Measurements from ENCODE around the gene GPR161. TPM values are rescaled to one million over a fixed set of nuclear protein-coding genes. Genes with fewer than 3 reads are reported as not detected.

Gene GPR161
- total RNA-seq, 1 donor from 2014 or later = 16.3 TPM

DNA sequence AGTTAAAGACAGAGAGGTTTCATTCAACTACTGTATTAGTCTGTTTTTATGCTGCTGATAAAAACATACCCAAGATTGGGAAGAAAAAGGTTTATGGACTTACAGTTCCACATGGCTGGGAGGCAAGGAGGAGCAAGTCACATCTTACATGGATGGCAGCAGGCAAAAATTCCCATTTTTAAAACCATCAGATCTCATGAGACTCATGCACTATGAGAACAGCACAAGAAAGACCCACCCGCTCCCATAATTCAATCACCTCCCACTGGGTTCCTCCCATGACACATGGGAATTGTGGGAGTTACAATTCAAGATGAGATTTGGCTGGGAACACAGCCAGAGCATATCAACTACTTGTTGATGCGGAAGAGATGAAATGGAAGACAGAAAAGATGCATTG lies 9.2 kb downstream of the GPR161 start:
- no peak overlapping the region for H3K27ac ChIP-seq
- no peaks in the 10 kb centered on the region for H3K9me3 ChIP-seq
- TF ChIP-seq, protein P1, sequence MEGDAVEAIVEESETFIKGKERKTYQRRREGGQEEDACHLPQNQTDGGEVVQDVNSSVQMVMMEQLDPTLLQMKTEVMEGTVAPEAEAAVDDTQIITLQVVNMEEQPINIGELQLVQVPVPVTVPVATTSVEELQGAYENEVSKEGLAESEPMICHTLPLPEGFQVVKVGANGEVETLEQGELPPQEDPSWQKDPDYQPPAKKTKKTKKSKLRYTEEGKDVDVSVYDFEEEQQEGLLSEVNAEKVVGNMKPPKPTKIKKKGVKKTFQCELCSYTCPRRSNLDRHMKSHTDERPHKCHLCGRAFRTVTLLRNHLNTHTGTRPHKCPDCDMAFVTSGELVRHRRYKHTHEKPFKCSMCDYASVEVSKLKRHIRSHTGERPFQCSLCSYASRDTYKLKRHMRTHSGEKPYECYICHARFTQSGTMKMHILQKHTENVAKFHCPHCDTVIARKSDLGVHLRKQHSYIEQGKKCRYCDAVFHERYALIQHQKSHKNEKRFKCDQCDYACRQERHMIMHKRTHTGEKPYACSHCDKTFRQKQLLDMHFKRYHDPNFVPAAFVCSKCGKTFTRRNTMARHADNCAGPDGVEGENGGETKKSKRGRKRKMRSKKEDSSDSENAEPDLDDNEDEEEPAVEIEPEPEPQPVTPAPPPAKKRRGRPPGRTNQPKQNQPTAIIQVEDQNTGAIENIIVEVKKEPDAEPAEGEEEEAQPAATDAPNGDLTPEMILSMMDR (IDR thresholded peaks at IDR 0.05) = no peak
- H3K4me1 ChIP-seq = no peaks in the 10 kb centered on the region
- intact Hi-C loops (cut with DNase I) = no loop called here
- H3K4me3 ChIP-seq = no peak overlapping the region
- H3K36me3 ChIP-seq = no peaks in the 10 kb centered on the region
- no peak for DNase-seq (ENCODE audit: low spot score in 2 of 2)
- no peaks in the 10 kb centered on the region for H3K27me3 ChIP-seq

DNA sequence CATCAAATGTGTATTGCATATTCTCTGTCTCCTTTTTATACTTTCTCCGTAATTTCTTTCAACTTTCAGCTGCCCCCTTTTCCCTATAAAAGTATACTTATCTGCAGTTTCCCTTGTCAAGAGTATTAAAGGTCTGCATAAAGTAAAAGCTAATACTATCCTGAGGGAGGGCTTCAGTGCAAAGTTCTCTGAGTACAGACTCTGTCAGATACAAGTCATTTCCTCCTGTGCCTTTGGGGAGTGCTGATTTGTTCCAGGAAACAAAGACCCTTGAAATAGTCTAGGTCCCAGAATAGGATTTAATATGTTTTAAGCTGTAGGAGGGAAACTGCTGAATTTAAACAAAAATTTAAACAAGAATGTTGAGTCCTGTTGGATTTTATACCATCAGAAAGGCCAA lies 11.7 kb downstream of the GPR161 start:
- H3K36me3 ChIP-seq = no peaks in the 10 kb centered on the region
- DNase-seq (ENCODE audit: low spot score in 2 of 2) = no peak
- intact Hi-C loops (cut with DNase I) = no loop called here

DNA sequence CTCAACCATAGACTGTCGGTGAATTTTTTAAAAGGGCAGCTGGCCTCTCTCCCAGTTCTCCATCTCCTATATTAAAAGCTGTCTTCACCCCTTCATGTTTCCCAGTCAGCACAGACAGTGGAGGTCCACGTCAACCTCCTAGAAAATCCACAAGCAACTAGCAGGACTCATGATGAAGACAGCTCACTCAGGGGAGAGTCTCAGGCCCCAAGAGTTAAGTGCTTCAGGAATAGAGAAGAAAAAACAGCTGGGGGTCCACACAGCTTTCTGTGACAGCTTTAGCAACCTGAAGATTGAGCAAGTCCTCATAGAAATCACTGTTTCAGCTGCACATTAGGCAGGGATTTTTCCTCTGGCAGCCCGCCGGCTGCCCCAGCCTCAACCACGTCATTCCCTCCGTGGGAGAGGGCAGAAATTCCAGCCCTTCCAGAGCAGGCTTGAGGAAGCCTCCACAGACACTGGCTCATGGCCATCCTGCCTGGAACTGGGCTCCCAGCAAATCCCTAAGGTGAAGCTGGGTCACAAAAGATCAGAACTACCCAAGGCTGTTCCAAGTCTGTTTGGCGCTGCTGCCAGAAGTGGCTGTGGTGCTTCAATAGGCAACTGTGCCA lies 15.2 kb downstream of the GPR161 start:
- intact Hi-C loops (cut with DNase I) = loop anchor here (1.0 to 2.0 kb wide), 2 partner anchors 15 to 36 kb away; partner anchors contain the start of gene GPR161
- Histone ChIP-seq H3K4me3 (no peak overlapping the region), H3K36me3 (peaks cover 0 to 4% of the 10 kb centered on the region in 2 donors), H3K4me1 (peaks cover 0 to 13% of the 10 kb centered on the region in 2 donors), H3K27me3 (no peaks in the 10 kb centered on the region), H3K27ac (peak overlapping the region; percentile 77 to 81), H3K9me3 (no peaks in the 10 kb centered on the region)
- DNase-seq (ENCODE audit: low spot score in 2 of 2) = peak in 1 of 2 donors; percentile 89
- TF ChIP-seq, protein P1 (IDR thresholded peaks at IDR 0.05) = no peak

More for the DNA sequence above, 11.7 kb downstream of the GPR161 start:
- Histone ChIP-seq H3K4me3 (no peak overlapping the region), H3K27ac (no peak overlapping the region), H3K4me1 (peaks cover 0 to 13% of the 10 kb centered on the region in 2 donors), H3K27me3 (no peaks in the 10 kb centered on the region), H3K9me3 (no peaks in the 10 kb centered on the region)
- TF ChIP-seq, protein P1 (IDR thresholded peaks at IDR 0.05) = no peak

DNA sequence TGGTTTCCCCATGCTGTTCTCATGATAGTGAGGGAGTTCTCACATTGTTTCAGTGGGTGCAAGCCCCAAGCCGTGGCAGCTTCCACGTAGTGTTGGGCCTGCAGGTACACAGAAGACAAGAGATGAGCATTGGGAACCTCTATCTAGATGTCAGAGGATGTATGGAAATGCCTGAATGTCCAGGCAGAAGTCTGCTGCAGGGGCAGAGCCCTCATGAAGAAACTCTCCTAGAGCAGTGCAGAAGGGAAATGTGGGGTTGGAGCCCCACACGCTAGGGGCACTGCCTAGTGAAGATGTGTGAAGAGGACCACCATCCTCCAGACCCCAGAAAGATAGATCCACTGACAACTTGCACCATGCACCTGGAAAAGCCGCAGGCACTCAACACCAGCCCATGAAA lies 17.0 kb downstream of the GPR161 start:
- Histone ChIP-seq H3K9me3 (no peaks in the 10 kb centered on the region), H3K4me3 (no peak overlapping the region), H3K4me1 (peaks cover 0 to 13% of the 10 kb centered on the region in 2 donors), H3K27me3 (no peaks in the 10 kb centered on the region), H3K36me3 (peaks cover 0 to 4% of the 10 kb centered on the region in 2 donors), H3K27ac (no peak overlapping the region)
- intact Hi-C loops (cut with DNase I) = no loop called here
- DNase-seq (ENCODE audit: low spot score in 2 of 2) = no peak
- TF ChIP-seq, protein P1 (IDR thresholded peaks at IDR 0.05) = no peak

DNA sequence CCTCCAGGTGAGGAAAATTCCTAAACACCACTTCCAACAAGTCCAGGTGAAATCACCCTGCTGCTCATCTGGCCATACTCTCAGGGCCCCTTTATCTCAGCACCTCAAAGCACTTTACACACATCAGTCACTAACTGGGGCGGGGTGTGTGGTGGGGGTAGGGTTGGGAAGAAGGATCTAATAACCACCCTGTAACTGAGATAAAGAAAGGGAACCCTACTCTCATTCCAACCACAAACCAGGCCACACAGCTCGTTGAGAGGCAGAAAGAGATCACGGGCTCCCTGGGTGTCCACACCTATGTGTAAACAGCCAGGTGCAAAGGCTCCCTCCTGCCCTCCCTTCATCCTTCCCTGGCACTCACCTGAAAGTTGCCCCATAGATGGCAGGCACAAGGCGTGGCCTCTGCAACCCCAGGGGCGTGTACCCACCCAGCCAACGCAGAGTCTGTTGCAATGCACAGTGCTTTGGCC lies 20.4 kb downstream of the GPR161 start:
- Histone ChIP-seq H3K4me1 (peaks cover 0 to 6% of the 10 kb centered on the region in 2 donors), H3K4me3 (no peak overlapping the region), H3K9me3 (no peaks in the 10 kb centered on the region), H3K27me3 (no peaks in the 10 kb centered on the region), H3K27ac (no peak overlapping the region), H3K36me3 (peaks cover 0 to 4% of the 10 kb centered on the region in 2 donors)
- DNase-seq (ENCODE audit: low spot score in 2 of 2) = no peak
- TF ChIP-seq, protein P1 (IDR thresholded peaks at IDR 0.05) = no peak
- intact Hi-C loops (cut with DNase I) = no loop called here
